ENCODE measurements around the gene GSTA2. TPM values are rescaled to one million over a fixed set of nuclear protein-coding genes. Genes with fewer than 3 reads are reported as not detected.

GSTA2 gene
- total RNA-seq, 1 experiment from 2014 or later = not detected

- POLR2A ChIA-PET = interaction anchor here (0.7 to 1.2 kb wide), 2 partner anchors 9 to 655 kb away, joined by 4 read pairs; no protein-coding TSS in a partner anchor
- no peaks in the 10 kb centered on the region for H3K27me3 Mint-ChIP-seq (ENCODE audit: low read depth)
- DNase-seq (ENCODE audit: low spot score) = no peak
- no peak for ATAC-seq
- no peak overlapping the region for H3K4me3 Mint-ChIP-seq
- peaks cover 11% of the 10 kb centered on the region for H3K36me3 Mint-ChIP-seq
- H3K9me3 Mint-ChIP-seq = peaks cover 24% of the 10 kb centered on the region
- CTCF ChIA-PET = no interaction called here
- H3K27ac Mint-ChIP-seq = no peak overlapping the region
- TF ChIP-seq CTCF (IDR thresholded peaks at IDR 0.05) = no peak
- no peak for TF ChIP-seq EMX1 (CRISPR knock-in tag; IDR thresholded peaks at IDR 0.05)
- no peak for TF ChIP-seq CREM (CRISPR knock-in tag; IDR thresholded peaks at IDR 0.05)
- TF ChIP-seq STAT6 (CRISPR knock-in tag; conservative IDR thresholded peaks at IDR 0.05; ENCODE audit: low read depth) = no peak
- no peak for TF ChIP-seq ZBTB21 (CRISPR knock-in tag; IDR thresholded peaks at IDR 0.05; ENCODE audit: borderline replicate concordance)
- TF ChIP-seq RELA (CRISPR knock-in tag; IDR thresholded peaks at IDR 0.05; ENCODE audit: borderline replicate concordance) = no peak
- no peak for TF ChIP-seq NR1H2 (CRISPR knock-in tag; IDR thresholded peaks at IDR 0.05)
- no peak for TF ChIP-seq ZNF671 (CRISPR knock-in tag; IDR thresholded peaks at IDR 0.05)
- no peak for TF ChIP-seq E2F4 (CRISPR knock-in tag; IDR thresholded peaks at IDR 0.05; ENCODE audit: borderline replicate concordance, low read depth)
- TF ChIP-seq AR (CRISPR knock-in tag; IDR thresholded peaks at IDR 0.05) = no peak
- TF ChIP-seq TP53 (CRISPR knock-in tag; IDR thresholded peaks at IDR 0.05) = no peak
- no peak for TF ChIP-seq ZNF219 (CRISPR knock-in tag; IDR thresholded peaks at IDR 0.05; ENCODE audit: borderline replicate concordance)
- TF ChIP-seq SOX15 (CRISPR knock-in tag; IDR thresholded peaks at IDR 0.05) = no peak
- TF ChIP-seq FOXP4 (CRISPR knock-in tag; IDR thresholded peaks at IDR 0.05) = no peak
- no peak for TF ChIP-seq CDX4 (CRISPR knock-in tag; IDR thresholded peaks at IDR 0.05; ENCODE audit: borderline replicate concordance)
- H3K4me1 Mint-ChIP-seq = peaks cover 25% of the 10 kb centered on the region
Measured at GRCh38 chr6:52739134-52739533, 24.1 kb downstream of the GSTA2 start.
